GM18508 (cell line): ENCODE measurements around the gene PRR29.

Experiments used
- ATAC-seq: cut with Tn5 transposase; IDR thresholded peaks from one replicate; pipeline ENCODE4 v1.9.1; 2021; ENCODE audit warnings: moderate number of reproducible peaks; ENCODE audit not compliant: insufficient read depth, unreplicated experiment

PRR29 gene

GRCh38 chr17:64038331-64039105 lies 40.4 kb downstream of the PRR29 start:
- no peak for ATAC-seq

- ATAC-seq: no peak
Measured at GRCh38 chr17:64039106-64039400, 40.9 kb downstream of the PRR29 start.

GRCh38 chr17:64040206-64040605 lies 42.1 kb downstream of the PRR29 start:
- no peak for ATAC-seq

DNA sequence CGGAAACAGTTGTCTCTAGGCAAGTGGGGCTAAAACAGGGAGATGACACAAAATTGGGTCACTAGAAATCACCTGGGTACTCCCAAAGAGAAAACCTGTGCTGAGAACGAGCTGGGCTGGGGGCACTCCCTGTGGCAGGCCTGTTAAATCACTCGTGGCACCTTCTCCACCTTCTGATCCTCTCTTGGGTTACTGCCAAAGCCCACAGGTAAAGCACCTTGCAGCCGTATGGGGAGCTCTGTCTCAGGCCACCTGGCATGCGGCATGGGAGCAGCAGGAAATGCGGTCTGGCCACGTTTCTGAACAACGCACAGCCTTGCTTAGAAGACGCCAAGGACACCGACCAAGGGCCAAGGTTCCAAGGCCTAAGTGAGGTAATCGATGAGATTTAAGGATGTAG lies 43.8 kb downstream of the PRR29 start:
- no peak for ATAC-seq

DNA sequence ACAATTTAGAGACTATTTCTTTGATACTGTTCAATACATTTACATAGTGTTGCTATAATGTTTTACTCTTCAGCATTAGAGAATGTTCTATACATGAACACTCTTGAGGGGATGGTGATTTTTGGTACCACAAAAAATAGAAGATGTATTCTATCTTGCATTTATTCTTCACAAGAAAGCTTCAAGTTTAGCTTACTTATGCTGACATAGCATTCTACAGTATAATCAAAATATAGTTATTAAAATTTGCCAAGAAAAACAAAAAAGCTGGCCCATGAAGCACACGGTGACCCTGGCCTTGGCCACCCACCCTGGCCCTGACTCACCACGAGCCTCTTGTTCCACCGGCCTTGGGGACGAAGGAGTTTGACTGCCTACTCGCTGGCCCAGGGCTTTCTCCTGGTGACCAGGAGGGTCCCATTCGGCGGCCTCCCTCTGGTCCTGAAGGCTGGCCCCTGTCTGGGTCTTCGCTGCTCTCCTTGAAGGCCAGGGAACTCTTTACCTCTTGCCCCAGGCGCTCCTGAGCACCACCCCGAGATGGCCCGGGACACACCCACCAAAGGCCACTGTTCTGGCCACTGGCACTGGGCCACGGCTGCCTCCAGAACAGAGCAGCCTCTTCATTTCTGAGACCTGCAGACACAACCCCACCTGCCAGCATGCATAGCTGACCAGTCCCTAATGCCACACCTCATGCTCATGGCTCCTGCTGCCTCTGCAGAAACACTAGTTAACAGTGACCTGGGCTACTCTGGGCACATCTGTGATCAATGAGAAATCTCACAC lies 44.7 kb downstream of the PRR29 start:
- no peak for ATAC-seq

- no peak for ATAC-seq
Measured at GRCh38 chr17:64045176-64045575, 47.0 kb downstream of the PRR29 start.

DNA sequence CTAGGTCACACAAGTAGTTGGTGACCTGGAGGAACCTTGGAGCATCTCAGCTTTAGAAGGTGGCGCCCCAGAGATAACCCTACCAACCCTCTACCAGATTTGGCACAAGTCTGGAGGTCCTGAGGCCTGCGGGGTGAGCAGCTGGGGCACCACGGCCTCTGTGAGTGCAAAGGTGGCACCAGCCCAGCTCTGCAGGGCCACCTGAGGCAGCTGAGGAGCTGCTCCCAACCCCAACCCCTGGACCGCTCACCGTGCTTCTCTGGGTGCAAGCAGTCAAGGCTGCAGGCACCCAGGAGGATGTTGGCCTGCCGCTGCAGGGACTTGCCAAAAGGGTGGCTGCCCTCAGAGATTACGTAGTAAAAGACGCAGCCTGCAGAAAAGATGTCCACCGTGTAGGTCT lies 50.7 kb downstream of the PRR29 start:
- no peak for ATAC-seq

GRCh38 chr17:64051153-64051552 lies 53.0 kb downstream of the PRR29 start:
- no peak for ATAC-seq

GRCh38 chr17:64053101-64053500 lies 55.0 kb downstream of the PRR29 start:
- ATAC-seq: no peak
